Stimulated activated CD4-positive, alpha-beta T cell treated with anti-CD3 and anti-CD28 coated beads, Interleukin-15, amount 100 ng/mL, for 1 hour (primary cell): ENCODE data around the gene HLA-DOA.

ENCODE experiments used
- DNase-seq, 2 donors: peaks; one replicate each; pipeline ENCODE4 v3.0.0-alpha.2; 2020; ENCODE audit warnings: low read depth in 1 of 2, low spot score in 1 of 2

The HLA-DOA gene

DNA sequence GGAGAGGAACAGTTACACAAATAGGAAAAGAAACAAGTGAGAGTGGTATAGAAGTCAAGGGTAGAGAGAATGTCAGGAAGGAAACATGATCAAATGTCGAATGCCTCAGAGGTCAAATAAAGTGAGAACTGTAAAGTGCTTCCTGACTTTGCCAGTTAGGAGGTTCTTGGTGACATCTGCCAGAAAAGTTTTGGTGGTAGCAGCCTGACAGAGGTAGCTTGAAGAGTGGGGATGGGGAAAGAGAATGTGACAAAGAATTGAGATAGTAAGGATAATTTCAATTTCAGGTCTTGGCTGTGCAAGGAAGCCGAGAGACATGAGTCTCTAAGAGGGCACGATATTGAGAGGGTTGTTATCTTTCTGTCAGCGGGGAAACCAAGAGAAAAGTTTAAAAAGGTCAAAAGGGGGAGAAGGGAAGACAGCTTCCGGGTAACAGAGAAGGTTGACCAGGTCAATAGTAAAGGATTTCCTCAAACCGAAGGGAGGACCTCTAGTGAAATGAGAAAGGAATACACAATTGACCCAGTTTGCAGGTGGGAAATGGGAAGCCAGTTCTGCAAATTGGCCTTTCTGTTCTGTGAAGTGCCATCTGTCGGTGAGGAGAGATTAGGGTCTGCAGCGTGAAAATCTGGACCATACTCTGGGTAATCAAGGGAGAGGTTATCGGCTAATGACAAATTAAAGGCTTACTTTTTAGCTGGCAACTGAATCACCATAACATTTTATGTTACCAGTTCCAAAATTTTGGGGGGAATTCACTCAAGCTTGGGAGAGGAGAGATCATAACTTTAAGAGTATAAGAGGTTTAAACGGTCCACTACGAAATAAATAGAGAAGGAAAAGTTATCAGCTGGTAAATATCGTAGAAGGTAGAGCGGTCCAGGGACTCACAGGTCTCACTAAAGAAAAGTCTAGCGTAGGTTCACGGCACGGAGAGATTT, 42.0 kb downstream of the HLA-DOA start:
- DNase-seq = no peak

DNA sequence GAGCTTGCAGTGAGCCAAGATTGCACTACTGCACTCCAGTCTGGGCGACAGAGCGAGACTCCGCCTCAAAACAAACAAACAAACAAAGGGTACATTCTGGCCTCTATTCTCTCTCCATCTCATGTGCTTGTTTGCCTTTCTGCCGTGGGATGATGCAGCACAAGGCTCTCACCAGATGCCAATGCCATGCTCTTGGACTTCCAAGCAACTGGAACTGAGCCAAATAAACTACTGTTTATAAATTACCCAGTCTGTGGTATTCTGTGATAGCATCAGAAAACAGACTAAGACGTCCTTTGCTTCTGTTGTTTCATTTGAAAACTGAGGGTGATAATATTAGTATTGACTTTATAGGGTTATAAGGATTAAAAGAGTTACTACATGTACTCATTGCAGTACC, 44.6 kb downstream of the HLA-DOA start:
- DNase-seq = no peak

DNA sequence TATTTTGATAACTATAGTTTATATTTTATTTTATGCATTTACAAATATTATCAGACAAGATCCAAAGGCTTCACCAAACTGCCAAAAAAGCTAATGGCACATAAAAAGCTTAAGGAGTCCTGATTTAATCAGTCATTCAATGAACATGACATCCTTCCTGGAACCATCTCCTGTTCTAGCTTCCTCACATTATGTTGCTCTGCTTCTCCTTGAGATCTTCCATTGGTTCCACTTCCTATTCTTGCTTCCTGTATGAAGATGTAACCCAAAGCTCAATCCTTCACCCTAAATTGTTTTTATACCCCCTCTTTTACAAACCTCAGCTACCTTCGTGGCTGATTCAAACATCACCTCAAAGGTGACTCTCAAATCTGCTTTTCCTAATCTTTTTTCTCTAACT, 45.5 kb downstream of the HLA-DOA start:
- DNase-seq = no peak

DNA sequence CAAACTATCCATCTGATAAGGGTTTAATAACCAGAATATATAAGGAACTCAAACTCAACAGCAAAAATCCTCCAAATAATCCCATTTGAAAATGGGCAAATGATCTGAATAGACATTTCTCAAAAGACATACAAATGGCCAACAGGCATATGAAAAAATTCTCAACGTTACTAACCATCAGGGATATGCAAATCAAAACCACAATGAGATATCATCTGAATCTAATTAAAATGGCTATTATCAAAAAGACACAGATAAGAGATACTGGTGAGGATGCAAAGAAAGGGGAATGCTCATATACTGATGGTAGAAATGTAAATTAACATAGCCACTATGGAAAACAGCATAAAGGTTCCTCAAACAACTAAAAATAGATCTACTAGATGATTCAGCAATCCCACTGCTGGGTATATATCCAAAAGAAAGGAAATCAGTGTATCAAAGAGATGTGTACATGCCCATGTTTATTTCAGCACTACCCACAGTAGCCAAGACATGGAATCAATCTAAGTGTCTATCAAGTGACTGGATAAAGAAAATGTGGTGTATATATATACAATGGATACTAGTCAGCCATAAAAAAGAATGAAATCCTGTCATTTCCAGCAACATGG, 47.1 kb downstream of the HLA-DOA start:
- DNase-seq = no peak

DNA sequence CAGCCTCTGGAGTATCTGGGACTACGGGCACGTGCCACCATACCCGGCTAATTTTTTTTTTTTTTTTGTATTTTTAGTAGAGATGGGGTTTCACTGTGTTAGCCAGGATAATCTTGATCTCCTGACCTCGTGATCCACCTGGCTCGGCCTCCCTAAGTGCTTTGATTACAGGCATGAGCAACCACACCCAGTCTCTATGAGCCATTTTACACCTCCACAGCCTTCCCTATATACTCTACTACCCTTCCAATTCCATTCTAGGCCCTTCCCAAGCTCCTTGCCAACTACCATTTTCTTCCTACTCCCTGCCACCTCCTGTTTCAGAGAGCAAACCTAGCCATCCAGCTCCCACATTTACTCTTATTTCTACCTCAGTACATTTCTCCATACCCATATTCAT, 48.8 kb downstream of the HLA-DOA start:
- no peak for DNase-seq

DNA sequence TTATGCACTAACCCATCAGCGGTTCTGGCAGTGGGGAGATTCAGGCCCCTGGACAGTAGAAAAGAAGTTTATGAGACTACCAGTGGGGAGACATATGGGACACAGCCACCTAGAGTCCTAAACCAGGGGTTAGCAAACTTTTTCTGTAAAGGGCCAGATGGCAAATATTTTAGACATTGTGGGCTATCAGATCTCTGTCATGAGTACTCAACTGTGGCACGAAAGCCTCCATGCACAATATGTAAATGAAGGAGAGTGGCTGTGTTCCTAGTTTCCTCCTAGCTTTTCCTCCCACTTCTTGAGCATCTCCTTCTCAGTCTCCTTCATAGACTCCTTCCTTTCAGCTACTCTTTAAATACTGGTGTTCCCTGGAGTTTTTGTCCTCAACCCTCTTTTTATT, 53.2 kb downstream of the HLA-DOA start:
- no peak for DNase-seq

DNA sequence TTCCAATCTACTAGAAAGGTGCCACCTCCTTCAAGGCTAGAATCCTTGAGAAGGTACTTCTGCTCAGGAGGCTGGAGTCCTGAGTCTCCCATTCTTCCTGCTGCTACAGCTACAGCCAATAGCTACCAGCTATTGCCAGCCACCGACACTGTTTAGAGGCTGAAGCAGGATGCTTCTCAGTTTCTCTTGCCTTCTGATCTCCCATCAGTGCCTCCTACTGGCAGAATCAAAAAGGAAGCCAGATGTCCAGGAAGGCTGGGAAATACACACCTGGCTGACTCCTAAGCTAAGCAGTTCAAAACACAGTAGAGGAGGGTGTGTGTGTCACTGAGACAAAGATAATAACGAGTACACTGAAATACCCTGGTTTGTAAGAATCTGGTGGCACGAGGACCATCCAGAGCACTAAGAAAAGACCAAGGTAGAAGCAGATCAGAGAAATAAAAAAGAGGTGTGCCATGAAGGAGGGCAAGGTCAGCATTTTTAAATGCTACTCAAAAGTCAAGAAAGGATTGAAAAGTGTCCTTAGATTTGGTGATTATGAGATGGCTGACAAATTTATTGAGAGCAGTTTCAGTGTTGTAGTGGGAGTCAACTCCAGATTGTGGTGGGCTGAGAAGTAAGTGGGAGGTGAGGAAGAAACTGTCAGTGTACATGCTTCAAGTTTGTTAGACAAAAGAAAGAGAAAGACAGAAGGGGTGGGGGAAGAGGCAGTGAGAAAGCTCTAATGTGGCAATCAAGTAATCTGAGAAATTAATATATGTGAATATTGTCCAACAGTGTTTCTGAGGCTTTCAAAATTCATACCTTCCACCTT, 54.2 kb downstream of the HLA-DOA start:
- no peak for DNase-seq

DNA sequence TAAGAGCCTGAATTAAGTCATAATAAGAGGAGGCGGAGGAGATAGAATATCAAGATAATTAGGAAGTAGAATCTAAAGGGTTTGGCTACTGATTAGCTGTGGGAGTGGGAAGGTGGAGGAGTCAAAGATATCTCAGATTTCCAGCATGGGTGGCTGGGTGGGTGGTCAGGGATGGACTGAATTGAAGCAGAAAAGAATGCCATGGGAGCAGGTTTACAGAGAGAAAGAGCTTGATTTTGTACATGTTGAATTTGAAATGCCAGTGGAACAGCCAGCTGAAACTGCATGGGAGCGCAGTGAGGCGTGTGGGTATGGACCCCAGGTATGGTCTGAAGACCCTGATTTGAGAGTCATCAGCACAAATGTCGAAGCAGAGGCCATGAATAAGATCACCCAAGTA, 55.1 kb downstream of the HLA-DOA start:
- DNase-seq = no peak
